ENCODE measurements around the gene GANAB.

DNA sequence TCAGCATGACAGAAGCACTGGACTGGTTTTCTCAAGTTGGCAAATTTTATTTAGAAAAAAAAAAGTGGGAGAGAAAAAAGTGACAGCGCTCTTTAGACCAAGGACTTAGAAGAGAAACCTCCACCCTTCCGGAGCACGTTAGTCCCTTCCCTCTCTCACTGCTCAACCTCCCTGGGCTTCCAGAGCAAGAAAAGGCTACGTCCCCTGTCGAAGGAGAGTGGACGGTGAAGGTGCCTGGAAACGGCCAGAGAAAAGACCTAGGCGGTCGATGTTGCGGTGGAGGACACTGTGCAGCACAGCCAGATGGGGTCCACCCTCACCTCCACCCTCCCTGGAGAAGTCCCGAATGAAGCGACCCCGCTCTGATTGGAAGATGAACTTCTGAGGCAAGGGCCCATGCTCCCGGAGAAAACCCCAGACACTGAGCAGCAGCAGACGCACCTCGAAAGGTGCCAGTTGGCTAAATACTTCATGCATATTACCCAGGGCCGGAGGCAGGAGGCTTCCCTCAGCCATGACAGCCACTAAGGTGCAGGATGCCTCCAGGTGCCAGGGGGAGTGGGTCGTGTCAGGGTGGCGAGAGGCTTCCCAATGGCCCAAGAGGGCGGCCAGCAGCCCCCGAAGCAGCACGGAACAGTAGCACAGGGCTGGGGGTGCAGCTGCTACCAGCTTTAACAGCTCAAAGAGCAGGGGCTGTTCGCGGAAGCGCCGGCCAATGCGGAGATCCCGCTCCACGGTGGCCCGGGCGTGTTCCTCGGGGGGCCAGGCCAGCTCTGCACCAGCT, 604 bp upstream of the GANAB start:
- TF ChIP-seq EP300 (IDR thresholded peaks at IDR 0.05) (no peak), POLR2AphosphoS5 (IDR thresholded peaks at IDR 0.05) (no peak), POLR2A (IDR thresholded peaks at IDR 0.05) (no peak)
- TF ChIP-seq, protein P1, sequence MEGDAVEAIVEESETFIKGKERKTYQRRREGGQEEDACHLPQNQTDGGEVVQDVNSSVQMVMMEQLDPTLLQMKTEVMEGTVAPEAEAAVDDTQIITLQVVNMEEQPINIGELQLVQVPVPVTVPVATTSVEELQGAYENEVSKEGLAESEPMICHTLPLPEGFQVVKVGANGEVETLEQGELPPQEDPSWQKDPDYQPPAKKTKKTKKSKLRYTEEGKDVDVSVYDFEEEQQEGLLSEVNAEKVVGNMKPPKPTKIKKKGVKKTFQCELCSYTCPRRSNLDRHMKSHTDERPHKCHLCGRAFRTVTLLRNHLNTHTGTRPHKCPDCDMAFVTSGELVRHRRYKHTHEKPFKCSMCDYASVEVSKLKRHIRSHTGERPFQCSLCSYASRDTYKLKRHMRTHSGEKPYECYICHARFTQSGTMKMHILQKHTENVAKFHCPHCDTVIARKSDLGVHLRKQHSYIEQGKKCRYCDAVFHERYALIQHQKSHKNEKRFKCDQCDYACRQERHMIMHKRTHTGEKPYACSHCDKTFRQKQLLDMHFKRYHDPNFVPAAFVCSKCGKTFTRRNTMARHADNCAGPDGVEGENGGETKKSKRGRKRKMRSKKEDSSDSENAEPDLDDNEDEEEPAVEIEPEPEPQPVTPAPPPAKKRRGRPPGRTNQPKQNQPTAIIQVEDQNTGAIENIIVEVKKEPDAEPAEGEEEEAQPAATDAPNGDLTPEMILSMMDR (IDR thresholded peaks at IDR 0.05) = no peak
